ENCODE data around the gene RDH16. TPM values are rescaled to one million over a fixed set of nuclear protein-coding genes. Genes with fewer than 3 reads are reported as not detected.

Gene RDH16
- total RNA-seq, 1 experiment from 2014 or later = 0.39 TPM

DNA sequence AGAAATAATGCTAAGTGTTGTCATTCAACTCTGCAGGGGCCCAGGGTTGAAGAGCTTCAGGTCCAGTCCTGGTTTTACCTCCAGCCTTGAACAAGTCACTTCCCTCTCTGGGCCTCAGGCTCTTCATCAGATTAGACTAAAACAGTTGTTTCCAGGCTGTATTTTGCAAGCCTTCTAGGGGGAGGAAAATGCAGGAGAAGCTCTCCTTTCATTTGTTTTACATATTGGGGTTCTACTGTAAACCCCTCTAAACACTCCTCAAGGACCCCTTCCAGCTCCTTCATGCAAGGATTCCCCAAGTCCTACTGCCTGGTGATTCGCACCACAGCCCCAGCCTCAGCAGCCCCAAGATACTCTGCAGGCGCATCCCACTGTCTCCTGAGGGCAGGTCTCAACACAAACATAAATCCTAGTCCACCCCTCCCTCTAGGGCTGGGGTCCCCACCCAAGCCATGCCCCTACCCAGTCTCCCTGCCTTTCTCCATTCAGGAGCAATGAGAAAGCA, 25.9 kb downstream of the RDH16 start:
- Histone ChIP-seq H3K9me3 (no peaks in the 10 kb centered on the region), H3K4me1 (no peaks in the 10 kb centered on the region), H3K4me3 (ENCODE audit: low read depth, low read length) (no peak overlapping the region), H3K36me3 (ENCODE audit: control insufficient read depth, insufficient read depth, low read length) (no peaks in the 10 kb centered on the region), H3K27me3 (replicated peaks; ENCODE audit: control insufficient read depth, insufficient read depth, low read length) (no peaks in the 10 kb centered on the region)
- TF ChIP-seq, protein P1, sequence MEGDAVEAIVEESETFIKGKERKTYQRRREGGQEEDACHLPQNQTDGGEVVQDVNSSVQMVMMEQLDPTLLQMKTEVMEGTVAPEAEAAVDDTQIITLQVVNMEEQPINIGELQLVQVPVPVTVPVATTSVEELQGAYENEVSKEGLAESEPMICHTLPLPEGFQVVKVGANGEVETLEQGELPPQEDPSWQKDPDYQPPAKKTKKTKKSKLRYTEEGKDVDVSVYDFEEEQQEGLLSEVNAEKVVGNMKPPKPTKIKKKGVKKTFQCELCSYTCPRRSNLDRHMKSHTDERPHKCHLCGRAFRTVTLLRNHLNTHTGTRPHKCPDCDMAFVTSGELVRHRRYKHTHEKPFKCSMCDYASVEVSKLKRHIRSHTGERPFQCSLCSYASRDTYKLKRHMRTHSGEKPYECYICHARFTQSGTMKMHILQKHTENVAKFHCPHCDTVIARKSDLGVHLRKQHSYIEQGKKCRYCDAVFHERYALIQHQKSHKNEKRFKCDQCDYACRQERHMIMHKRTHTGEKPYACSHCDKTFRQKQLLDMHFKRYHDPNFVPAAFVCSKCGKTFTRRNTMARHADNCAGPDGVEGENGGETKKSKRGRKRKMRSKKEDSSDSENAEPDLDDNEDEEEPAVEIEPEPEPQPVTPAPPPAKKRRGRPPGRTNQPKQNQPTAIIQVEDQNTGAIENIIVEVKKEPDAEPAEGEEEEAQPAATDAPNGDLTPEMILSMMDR (IDR thresholded peaks at IDR 0.05; ENCODE audit: insufficient read depth in 1 of 2, low read depth in 1 of 2, low read length in 1 of 2, severe bottlenecking in 1 of 2, unreplicated experiment in 1 of 2) = no peak
- peak in 1 of 2 experiments; percentile 12 for DNase-seq
- no peak overlapping the region for H3K27ac Mint-ChIP-seq (ENCODE audit: unreplicated experiment)
- H3K9me3 Mint-ChIP-seq (ENCODE audit: unreplicated experiment) = no peaks in the 10 kb centered on the region
- intact Hi-C loops (cut with micrococcal nuclease; ENCODE audit: unreplicated experiment) = no loop called here
- CTCF ChIA-PET = no interaction called here
- POLR2A ChIA-PET = no interaction called here
- no TSS peak for BruUV-seq (replicated peaks)
- H3K4me1 Mint-ChIP-seq (ENCODE audit: low read depth, unreplicated experiment) = no peaks in the 10 kb centered on the region
- peaks cover 4% of the 10 kb centered on the region for H3K27me3 Mint-ChIP-seq (ENCODE audit: insufficient read depth, unreplicated experiment)
- no peaks in the 10 kb centered on the region for H3K36me3 Mint-ChIP-seq (ENCODE audit: insufficient read depth, unreplicated experiment)
- H3K4me3 Mint-ChIP-seq (ENCODE audit: unreplicated experiment) = no peak overlapping the region

DNA sequence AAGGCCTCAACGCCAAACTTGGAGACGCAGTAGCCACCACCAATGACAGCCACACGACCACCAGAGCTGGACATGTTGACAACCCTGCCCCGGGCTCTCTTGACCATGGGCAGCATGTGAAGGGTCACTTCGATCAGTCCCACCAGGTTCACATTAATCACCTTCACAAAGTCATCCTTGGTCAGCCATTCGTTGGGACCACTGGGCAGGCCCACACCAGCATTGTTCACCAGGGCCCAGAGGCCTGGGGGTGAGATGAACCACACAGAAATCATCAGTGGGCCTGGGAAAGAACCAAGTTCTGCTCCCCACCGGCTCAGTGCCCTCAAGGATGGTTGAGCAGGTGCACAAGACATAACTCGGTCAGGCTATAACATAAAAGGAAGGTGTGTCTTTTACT, 27.2 kb downstream of the RDH16 start:
- no peaks in the 10 kb centered on the region for H3K4me1 ChIP-seq
- Mint-ChIP-seq H3K4me3 (ENCODE audit: unreplicated experiment) (no peak overlapping the region), H3K27ac (ENCODE audit: unreplicated experiment) (no peak overlapping the region), H3K36me3 (ENCODE audit: insufficient read depth, unreplicated experiment) (no peaks in the 10 kb centered on the region), H3K27me3 (ENCODE audit: insufficient read depth, unreplicated experiment) (peaks cover 4% of the 10 kb centered on the region), H3K9me3 (ENCODE audit: unreplicated experiment) (no peaks in the 10 kb centered on the region), H3K4me1 (ENCODE audit: low read depth, unreplicated experiment) (no peaks in the 10 kb centered on the region)
- POLR2A ChIA-PET = no interaction called here
- no TSS peak for BruUV-seq (replicated peaks)
- H3K4me3 ChIP-seq (ENCODE audit: low read depth, low read length) = no peak overlapping the region
- H3K9me3 ChIP-seq = no peaks in the 10 kb centered on the region
- H3K27me3 ChIP-seq (replicated peaks; ENCODE audit: control insufficient read depth, insufficient read depth, low read length) = no peaks in the 10 kb centered on the region
- TF ChIP-seq, protein P1 (IDR thresholded peaks at IDR 0.05; ENCODE audit: insufficient read depth in 1 of 2, low read depth in 1 of 2, low read length in 1 of 2, severe bottlenecking in 1 of 2, unreplicated experiment in 1 of 2) = no peak
- no peak for DNase-seq
- intact Hi-C loops (cut with micrococcal nuclease; ENCODE audit: unreplicated experiment) = no loop called here
- CTCF ChIA-PET = no interaction called here
- no peaks in the 10 kb centered on the region for H3K36me3 ChIP-seq (ENCODE audit: control insufficient read depth, insufficient read depth, low read length)

DNA sequence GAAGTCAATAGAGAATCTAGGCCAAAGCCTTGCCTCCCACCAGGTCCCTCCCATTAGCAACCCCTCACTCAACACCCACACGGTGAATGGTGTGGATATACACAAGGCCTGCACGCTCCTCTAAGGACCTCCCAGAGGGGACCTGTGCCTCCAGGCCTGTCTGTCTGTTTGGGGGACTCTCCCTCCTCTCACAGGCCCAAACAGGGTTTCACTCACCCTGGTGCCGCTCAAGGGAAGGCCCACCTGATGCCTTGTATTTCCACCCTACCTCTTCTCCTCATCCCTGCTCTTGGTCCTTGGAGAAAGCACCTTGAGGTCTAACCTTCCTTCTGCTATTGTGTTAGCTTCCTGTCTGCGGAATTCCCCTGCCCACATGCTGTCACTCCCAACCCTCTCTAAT, 27.6 kb downstream of the RDH16 start:
- no peak overlapping the region for H3K4me3 ChIP-seq (ENCODE audit: low read depth, low read length)
- no peaks in the 10 kb centered on the region for H3K4me1 ChIP-seq
- H3K27me3 Mint-ChIP-seq (ENCODE audit: insufficient read depth, unreplicated experiment) = peaks cover 4% of the 10 kb centered on the region
- no peaks in the 10 kb centered on the region for H3K36me3 Mint-ChIP-seq (ENCODE audit: insufficient read depth, unreplicated experiment)
- H3K9me3 Mint-ChIP-seq (ENCODE audit: unreplicated experiment) = no peaks in the 10 kb centered on the region
- no peak for DNase-seq
- POLR2A ChIA-PET = no interaction called here
- BruUV-seq (replicated peaks) = no TSS peak
- no peaks in the 10 kb centered on the region for H3K36me3 ChIP-seq (ENCODE audit: control insufficient read depth, insufficient read depth, low read length)
- H3K27me3 ChIP-seq (replicated peaks; ENCODE audit: control insufficient read depth, insufficient read depth, low read length) = no peaks in the 10 kb centered on the region
- H3K4me1 Mint-ChIP-seq (ENCODE audit: low read depth, unreplicated experiment) = no peaks in the 10 kb centered on the region
- no peaks in the 10 kb centered on the region for H3K9me3 ChIP-seq
- CTCF ChIA-PET = no interaction called here
- no peak overlapping the region for H3K27ac Mint-ChIP-seq (ENCODE audit: unreplicated experiment)
- TF ChIP-seq, protein P1 (IDR thresholded peaks at IDR 0.05; ENCODE audit: insufficient read depth in 1 of 2, low read depth in 1 of 2, low read length in 1 of 2, severe bottlenecking in 1 of 2, unreplicated experiment in 1 of 2) = no peak
- intact Hi-C loops (cut with micrococcal nuclease; ENCODE audit: unreplicated experiment) = no loop called here
- H3K4me3 Mint-ChIP-seq (ENCODE audit: unreplicated experiment) = no peak overlapping the region
